HepG2 (cell line): Measurements from ENCODE around the gene ALG8. TPM values are rescaled to one million over a fixed set of nuclear protein-coding genes. Genes with fewer than 3 reads are reported as not detected.
A peak's percentile ranks its signal among the peaks of the same experiment; 100 is the strongest.

Source experiments
- ATAC-seq: fragments of 200-7000 bp; cut with Tn5 transposase; 3 replicates; pipeline ENCODE4 v1.9.1; 2020; ENCODE audit warnings: mild to moderate bottlenecking, moderate library complexity
- BruUV-seq: library from RNA; stranded (reverse); fragments of 400-500 nt; replicated peaks from 2 replicates; lab custom pipeline; 2021; lab: Mats Ljungman, UMichigan
- CTCF ChIA-PET: fragments of 300-600 bp; formaldehyde crosslinking; extraction: SDS; loops from one replicate; lab custom pipeline; 2021; ENCODE audit warnings: low total read pairs, inconsistent platforms, low intra/inter-chr PET ratio; lab: Yijun Ruan, JAX
- POLR2A ChIA-PET: fragments of 350-600 bp; sonication (Branson Sonifier 250); formaldehyde crosslinking; loops from one replicate; lab custom pipeline; 2020; ENCODE audit warnings: antibody characterized with exemption, inconsistent platforms; lab: Yijun Ruan, JAX
- DNase-seq: peaks from one replicate; pipeline ENCODE4 v3.0.0-alpha.2; 2015; ENCODE audit warnings: low spot score
- FAIRE-seq: peaks from 3 replicates; lab custom pipeline; 2011; peaks lifted over from hg19 to GRCh38; lab: Jason Lieb, UNC
- H2AFZ ChIP-seq: one replicate; pipeline ENCODE4 v1.6.1; 2011; ENCODE audit warnings: low read length, inconsistent platforms
- H3K27ac ChIP-seq: fragments of 300-600 bp; 3 replicates; pipeline ENCODE4 v1.8.0; 2011; ENCODE audit warnings: mixed run types, mild to moderate bottlenecking, mixed read lengths, low read length, inconsistent platforms; ENCODE audit not compliant: insufficient read depth; ENCODE audit errors: extremely low read length
- H3K27me3 ChIP-seq, 2 experiments: fragments of 200-600 bp in 1 of 2; 2 replicates in 1 of 2; 3 replicates in 1 of 2; pipeline versions ENCODE4 v1.6.0 to v1.8.0; 2011; ENCODE audit warnings: low read length in 2 of 2, mild to moderate bottlenecking in 2 of 2, moderate library complexity in 2 of 2, inconsistent platforms in 1 of 2; ENCODE audit not compliant: insufficient read depth in 2 of 2, control insufficient read depth in 1 of 2
- H3K36me3 ChIP-seq, 2 experiments: fragments of 200-600 bp in 1 of 2; replicated peaks in 1 of 2; 2 replicates in 1 of 2; 3 replicates in 1 of 2; pipeline versions ENCODE4 v1.5.1 to v1.8.0; 2011; ENCODE audit warnings: low read length in 2 of 2, inconsistent platforms in 1 of 2; ENCODE audit not compliant: insufficient read depth in 2 of 2, control insufficient read depth in 1 of 2
- H3K4me1 ChIP-seq: 2 replicates; pipeline ENCODE4 v1.5.1; 2012; ENCODE audit warnings: low read length, inconsistent platforms; ENCODE audit not compliant: insufficient read depth
- H3K4me2 ChIP-seq: 2 replicates; pipeline ENCODE4 v1.6.0; 2011; ENCODE audit warnings: low read depth, low read length, inconsistent platforms
- H3K4me3 ChIP-seq, 3 experiments: fragments of 200-600 bp in 1 of 3; sonication (generic), shearing (Covaris generic) in 1 of 3; replicated peaks in 1 of 3; 2 replicates each; pipeline ENCODE4 v1.5.1; 2011 to 2016; ENCODE audit warnings: low read length in 3 of 3, inconsistent platforms in 2 of 3, low read depth in 2 of 3, mild to moderate bottlenecking in 2 of 3, control low read depth in 1 of 3, mixed read lengths in 1 of 3; ENCODE audit not compliant: insufficient read depth in 1 of 3
- H3K79me2 ChIP-seq: one replicate; pipeline ENCODE4 v1.6.1; 2011; ENCODE audit warnings: low read length, inconsistent platforms; ENCODE audit not compliant: insufficient read depth
- H3K9ac ChIP-seq: 2 replicates; pipeline ENCODE4 v1.6.0; 2011; ENCODE audit warnings: mild to moderate bottlenecking, low read depth, low read length, inconsistent platforms; ENCODE audit not compliant: insufficient read depth
- H3K9me3 ChIP-seq: 2 replicates; pipeline ENCODE4 v1.5.1; 2012; ENCODE audit warnings: mild to moderate bottlenecking, low read length
- H4K20me1 ChIP-seq: 2 replicates; pipeline ENCODE4 v1.6.0; 2011; ENCODE audit warnings: inconsistent platforms, mild to moderate bottlenecking, low read length, moderate library complexity; ENCODE audit not compliant: insufficient read depth
- CERS6 ChIP-seq: sonication (generic); formaldehyde crosslinking; IDR thresholded peaks from 2 replicates; pipeline ENCODE4 v1.5.0; 2020; ENCODE audit warnings: missing genetic modification reagents
- HNF4A ChIP-seq: sonication (generic); formaldehyde crosslinking; IDR thresholded peaks from 2 replicates; pipeline ENCODE4 v1.4.0; 2020; ENCODE audit warnings: missing genetic modification reagents
- HOXA9 ChIP-seq: sonication (generic); formaldehyde crosslinking; IDR thresholded peaks from 2 replicates; pipeline ENCODE4 v1.8.1; 2022; ENCODE audit warnings: missing genetic modification reagents, mild to moderate bottlenecking, moderate library complexity, borderline replicate concordance
- NR2F6 ChIP-seq, 2 experiments: IDR thresholded peaks; 2 replicates each; pipeline ENCODE4 v1.6.1; 2016; ENCODE audit warnings: antibody characterized with exemption in 1 of 2, mild to moderate bottlenecking in 1 of 2
- SAP130 ChIP-seq: IDR thresholded peaks from 2 replicates; pipeline ENCODE4 v1.6.1; 2016; ENCODE audit warnings: low read depth
- ZNF121 ChIP-seq: sonication (generic); formaldehyde crosslinking; IDR thresholded peaks from 2 replicates; pipeline ENCODE4 v1.5.0; 2020; ENCODE audit warnings: mild to moderate bottlenecking, missing genetic modification reagents
- ZNF3 ChIP-seq: IDR thresholded peaks from 2 replicates; pipeline ENCODE4 v1.7.0; 2017; ENCODE audit warnings: inconsistent platforms
- ZNF770 ChIP-seq: sonication (generic); formaldehyde crosslinking; IDR thresholded peaks from 2 replicates; pipeline ENCODE4 v1.5.0; 2020; ENCODE audit warnings: mild to moderate bottlenecking, missing genetic modification reagents
- WGBS: methylation state at CpG from one replicate; pipeline ENCODE4 v1.1.6; 2017; ENCODE audit warnings: low lambda C conversion rate; 5-methylcytosine and 5-hydroxymethylcytosine counted together
- in situ Hi-C: cut with HindIII; loops from 2 replicates; pipeline ENCODE4 v1.10.0; 2017; ENCODE audit warnings: low pct_unique_long_range_greater_than_20kb; ENCODE audit not compliant: extremely low pct_ligation_motif_present
- intact Hi-C: fragments of 100-400 bp; cut with micrococcal nuclease; formaldehyde crosslinking; loops from one replicate; pipeline ENCODE4 v1.10.0; 2022; ENCODE audit not compliant: unreplicated experiment
- polyA plus RNA-seq, 8 experiments: library from polyadenylated mRNA; depleted of rRNA in 3 of 8; stranded (reverse) in 7 of 8; unstranded in 1 of 8; fragments of >200 nt; fragmentation: Illumina TruSeq in 4 of 8; extraction: Trizol in 4 of 8; gene quantifications; 2 replicates each; pipeline versions ENCODE4 v1.2.1 to v1.2.3, GENCODE V29; 2011 to 2016; ENCODE audit warnings: low read depth in 4 of 8, missing spikeins in 1 of 8, mixed read lengths in 1 of 8; ENCODE audit not compliant: insufficient read depth in 1 of 8
- total RNA-seq, 5 experiments: library from RNA; depleted of rRNA; stranded (reverse); fragments of >200 nt; fragmentation: Illumina TruSeq; extraction: Trizol; gene quantifications; 2 replicates each; pipeline ENCODE4 v1.2.3, GENCODE V29; 2016; ENCODE audit warnings: low read depth in 1 of 5

ALG8 gene
- total and polyA plus RNA-seq, 2 of the 13 experiments (the other 11 are each of a cell fraction or from before 2014, with no cell fraction given): 75.8 to 88.0 TPM

- no peaks in the 10 kb centered on the region; a peak in 1 of 5 replicates for H3K36me3 ChIP-seq
- no peak overlapping the region for H3K4me3 ChIP-seq
- H3K79me2 ChIP-seq: no peaks in the 10 kb centered on the region
- FAIRE-seq (no peak), DNase-seq (no peak), ATAC-seq (peak; percentile 41)
- intact Hi-C loops: no loop called here
- in situ Hi-C loops: no loop called here
- POLR2A ChIA-PET: interaction anchor here (0.7 to 1.9 kb wide), 3 partner anchors 10 to 38 kb away, joined by 3 to 9 read pairs (median 3); partner anchors contain the start of genes ALG8, KCTD21 and USP35
- H3K9me3 ChIP-seq: no peaks in the 10 kb centered on the region
- 0 out of 2 replicates have a peak overlapping the region, but pooled peaks have one; percentile 24 for H3K4me2 ChIP-seq
- no peaks in the 10 kb centered on the region for H3K27me3 ChIP-seq
- no peak overlapping the region for H2AFZ ChIP-seq
- H4K20me1 ChIP-seq: no peaks in the 10 kb centered on the region
- CTCF ChIA-PET: no interaction called here
- peaks cover 31% of the 10 kb centered on the region for H3K4me1 ChIP-seq
- BruUV-seq: no TSS peak
- WGBS: 91% methylated on average over 4 of the region's 4 CpGs
- TF ChIP-seq CERS6 (CRISPR knock-in tag) (no peak), ZNF121 (CRISPR knock-in tag) (peak; percentile 66), ZNF770 (CRISPR knock-in tag) (peak; percentile 76), ZNF3 (no peak), HOXA9 (CRISPR knock-in tag) (no peak), NR2F6 (IDR thresholded peaks at IDR 0.05) (0 out of 2 replicates have a peak, but pooled peaks have one; percentile 7), NR2F6 (CRISPR knock-in tag; IDR thresholded peaks at IDR 0.05) (no peak), SAP130 (CRISPR knock-in tag) (0 out of 2 replicates have a peak, but pooled peaks have one; percentile 5), HNF4A (CRISPR knock-in tag) (0 out of 2 replicates have a peak, but pooled peaks have one; percentile 14)
- TF ChIP-seq, all 625 proteins: peak for 5
- no peak overlapping the region for H3K9ac ChIP-seq
- H3K27ac ChIP-seq: peak overlapping the region; percentile 45
Measured at GRCh38 chr11:78150346-78150745, 10.9 kb upstream of the ALG8 start.
